ENCODE results near the gene ZC3HAV1.
"Not testable (repeated sequence)": the region's sequence is repeated elsewhere in the genome, so short reads cannot be mapped to it uniquely, and the experiment has no call there.

DNA sequence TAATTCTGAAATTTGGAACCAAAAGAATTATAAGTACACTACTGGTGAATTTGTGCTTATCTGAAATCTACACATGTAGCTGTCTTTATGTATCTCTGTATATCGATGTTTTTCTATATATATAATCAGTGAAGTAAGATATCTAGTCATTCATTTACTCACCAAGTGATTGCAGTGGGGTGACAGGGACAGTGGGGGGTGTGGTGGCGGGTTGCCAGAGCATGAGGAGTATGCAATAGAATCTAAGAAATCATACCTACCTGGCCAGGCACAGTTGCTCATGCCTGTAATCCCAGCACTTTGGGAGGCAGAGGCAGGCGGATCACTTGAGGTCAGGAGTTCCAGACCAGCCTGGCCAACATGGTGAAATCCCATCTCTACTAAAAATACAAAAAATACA lies 15.5 kb upstream of the ZC3HAV1 start:
- not testable (repeated sequence) for TF ChIP-seq FOXM1 (IDR thresholded peaks at IDR 0.05; ENCODE audit: borderline replicate concordance); BHLHE40 (IDR thresholded peaks at IDR 0.05; ENCODE audit: borderline replicate concordance); HDGF (IDR thresholded peaks at IDR 0.05; ENCODE audit: borderline replicate concordance); ARNT (IDR thresholded peaks at IDR 0.05); FOXA1 (IDR thresholded peaks at IDR 0.05); L3MBTL2 (conservative IDR thresholded peaks at IDR 0.05); TARDBP (IDR thresholded peaks at IDR 0.05); SP1 (IDR thresholded peaks at IDR 0.05); FOXK2 (IDR thresholded peaks at IDR 0.05); ZNF384 (IDR thresholded peaks at IDR 0.05); SUZ12 (IDR thresholded peaks at IDR 0.05); CTBP1 (IDR thresholded peaks at IDR 0.05; ENCODE audit: borderline replicate concordance)
- TF ChIP-seq, protein P1, sequence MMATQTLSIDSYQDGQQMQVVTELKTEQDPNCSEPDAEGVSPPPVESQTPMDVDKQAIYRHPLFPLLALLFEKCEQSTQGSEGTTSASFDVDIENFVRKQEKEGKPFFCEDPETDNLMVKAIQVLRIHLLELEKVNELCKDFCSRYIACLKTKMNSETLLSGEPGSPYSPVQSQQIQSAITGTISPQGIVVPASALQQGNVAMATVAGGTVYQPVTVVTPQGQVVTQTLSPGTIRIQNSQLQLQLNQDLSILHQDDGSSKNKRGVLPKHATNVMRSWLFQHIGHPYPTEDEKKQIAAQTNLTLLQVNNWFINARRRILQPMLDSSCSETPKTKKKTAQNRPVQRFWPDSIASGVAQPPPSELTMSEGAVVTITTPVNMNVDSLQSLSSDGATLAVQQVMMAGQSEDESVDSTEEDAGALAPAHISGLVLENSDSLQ (IDR thresholded peaks at IDR 0.05) = not testable (repeated sequence)

All from HEK293T (cell line).